Fibroblast of lung (primary cell): Measurements from ENCODE around the gene MLLT10. TPM values are rescaled to one million over a fixed set of nuclear protein-coding genes. Genes with fewer than 3 reads are reported as not detected.

Experiments used
- DNase-seq, 2 donors: peaks; one replicate each; pipeline versions ENCODE4 v3.0.0 to v3.0.0-alpha.2; 2010; ENCODE audit warnings: low read depth in 2 of 2
- H2AFZ ChIP-seq: 2 replicates; pipeline ENCODE4 v1.5.1; 2012; ENCODE audit warnings: low read length, control low read depth, inconsistent platforms
- H3K27ac ChIP-seq: 2 replicates; pipeline ENCODE4 v1.5.1; 2011; ENCODE audit warnings: low read length, control low read depth; ENCODE audit not compliant: insufficient read depth
- H3K27me3 ChIP-seq: 2 replicates; pipeline ENCODE4 v1.5.1; 2011; ENCODE audit warnings: mild to moderate bottlenecking, low read length; ENCODE audit not compliant: control insufficient read depth, insufficient read depth
- H3K36me3 ChIP-seq: 2 replicates; pipeline ENCODE4 v1.5.1; 2011; ENCODE audit warnings: low read length; ENCODE audit not compliant: control insufficient read depth, insufficient read depth
- H3K4me1 ChIP-seq: 2 replicates; pipeline ENCODE4 v1.5.1; 2011; ENCODE audit warnings: low read length; ENCODE audit not compliant: control insufficient read depth, insufficient read depth; ENCODE audit errors: extremely low read depth
- H3K4me2 ChIP-seq: 2 replicates; pipeline ENCODE4 v1.5.1; 2011; ENCODE audit warnings: low read length, control low read depth; ENCODE audit not compliant: insufficient read depth; ENCODE audit errors: extremely low read depth
- H3K4me3 ChIP-seq, 4 experiments: fragments of 200-600 bp in 1 of 4; sonication (generic) in 1 of 4; replicated peaks in 1 of 4; 2 replicates each; pipeline ENCODE4 v1.5.1; 2011 to 2016; ENCODE audit warnings: low read length in 4 of 4, low read depth in 3 of 4, mild to moderate bottlenecking in 3 of 4, control low read depth in 2 of 4, inconsistent platforms in 1 of 4, mixed read lengths in 1 of 4; ENCODE audit not compliant: insufficient read depth in 1 of 4; ENCODE audit errors: control extremely low read depth in 1 of 4
- H3K79me2 ChIP-seq: 2 replicates; pipeline ENCODE4 v1.5.1; 2012; ENCODE audit warnings: mild to moderate bottlenecking, low read length, inconsistent platforms; ENCODE audit not compliant: control insufficient read depth, insufficient read depth
- H3K9ac ChIP-seq: 2 replicates; pipeline ENCODE4 v1.5.1; 2011; ENCODE audit warnings: mild to moderate bottlenecking, low read length, control low read depth; ENCODE audit not compliant: insufficient read depth
- H3K9me3 ChIP-seq: 2 replicates; pipeline ENCODE4 v1.5.1; 2012; ENCODE audit warnings: low read depth, low read length; ENCODE audit not compliant: control insufficient read depth, insufficient read depth
- H4K20me1 ChIP-seq: 2 replicates; pipeline ENCODE4 v1.5.1; 2011; ENCODE audit warnings: low read length; ENCODE audit not compliant: control insufficient read depth, insufficient read depth; ENCODE audit errors: extremely low read depth
- EZH2 ChIP-seq: IDR thresholded peaks from 2 replicates; pipeline ENCODE4 v1.5.1; 2012; ENCODE audit warnings: low read length, control low read depth, mild to moderate bottlenecking; ENCODE audit errors: missing control alignments
- polyA plus RNA-seq, 2 donors: library from polyadenylated mRNA; depleted of rRNA in 1 of 2; stranded (reverse) in 1 of 2; unstranded in 1 of 2; fragments of >200 nt; gene quantifications; 2 replicates each; pipeline ENCODE4 v1.2.1, GENCODE V29; 2011 to 2012; ENCODE audit warnings: missing spikeins in 1 of 2
- total RNA-seq: library from RNA; depleted of rRNA; stranded (reverse); fragments of >200 nt; gene quantifications from 2 replicates; pipeline ENCODE4 v1.2.1, GENCODE V29; 2014
- TF ChIP-seq, protein P1 (sequence below), 2 donors: IDR thresholded peaks in 1 of 2; conservative IDR thresholded peaks in 1 of 2; 1 replicate in 1 of 2; 2 replicates in 1 of 2; pipeline ENCODE4 v1.5.1; 2011 to 2012; ENCODE audit warnings: low read length in 2 of 2, control low read depth in 1 of 2, inconsistent platforms in 1 of 2, low read depth in 1 of 2, mild to moderate bottlenecking in 1 of 2

MLLT10 gene
- total and polyA plus RNA-seq, 2 donors (not counting 1 experiment from before 2014, with no cell fraction given) = 25.6 to 56.3 TPM

- H3K36me3 ChIP-seq = no peaks in the 10 kb centered on the region
- no peak overlapping the region for H3K9ac ChIP-seq
- no peak for DNase-seq
- no peaks in the 10 kb centered on the region for H3K27me3 ChIP-seq
- H3K27ac ChIP-seq = no peak overlapping the region
- H3K4me2 ChIP-seq = no peak overlapping the region
- H2AFZ ChIP-seq = no peak overlapping the region
- H4K20me1 ChIP-seq = no peaks in the 10 kb centered on the region
- TF ChIP-seq, protein P1, sequence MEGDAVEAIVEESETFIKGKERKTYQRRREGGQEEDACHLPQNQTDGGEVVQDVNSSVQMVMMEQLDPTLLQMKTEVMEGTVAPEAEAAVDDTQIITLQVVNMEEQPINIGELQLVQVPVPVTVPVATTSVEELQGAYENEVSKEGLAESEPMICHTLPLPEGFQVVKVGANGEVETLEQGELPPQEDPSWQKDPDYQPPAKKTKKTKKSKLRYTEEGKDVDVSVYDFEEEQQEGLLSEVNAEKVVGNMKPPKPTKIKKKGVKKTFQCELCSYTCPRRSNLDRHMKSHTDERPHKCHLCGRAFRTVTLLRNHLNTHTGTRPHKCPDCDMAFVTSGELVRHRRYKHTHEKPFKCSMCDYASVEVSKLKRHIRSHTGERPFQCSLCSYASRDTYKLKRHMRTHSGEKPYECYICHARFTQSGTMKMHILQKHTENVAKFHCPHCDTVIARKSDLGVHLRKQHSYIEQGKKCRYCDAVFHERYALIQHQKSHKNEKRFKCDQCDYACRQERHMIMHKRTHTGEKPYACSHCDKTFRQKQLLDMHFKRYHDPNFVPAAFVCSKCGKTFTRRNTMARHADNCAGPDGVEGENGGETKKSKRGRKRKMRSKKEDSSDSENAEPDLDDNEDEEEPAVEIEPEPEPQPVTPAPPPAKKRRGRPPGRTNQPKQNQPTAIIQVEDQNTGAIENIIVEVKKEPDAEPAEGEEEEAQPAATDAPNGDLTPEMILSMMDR (conservative IDR thresholded peaks at IDR 0.05 in 1 of 2, IDR thresholded peaks at IDR 0.05 in 1 of 2; ENCODE audit: low read depth in 1 of 2, low read length in 2 of 2) = no peak
- TF ChIP-seq EZH2 = no peak
- H3K9me3 ChIP-seq = no peaks in the 10 kb centered on the region
- no peaks in the 10 kb centered on the region for H3K4me1 ChIP-seq
- H3K79me2 ChIP-seq = no peaks in the 10 kb centered on the region
- no peak overlapping the region for H3K4me3 ChIP-seq
Observed at GRCh38 chr10:21758239-21758638, 224.2 kb downstream of the MLLT10 start.

DNA sequence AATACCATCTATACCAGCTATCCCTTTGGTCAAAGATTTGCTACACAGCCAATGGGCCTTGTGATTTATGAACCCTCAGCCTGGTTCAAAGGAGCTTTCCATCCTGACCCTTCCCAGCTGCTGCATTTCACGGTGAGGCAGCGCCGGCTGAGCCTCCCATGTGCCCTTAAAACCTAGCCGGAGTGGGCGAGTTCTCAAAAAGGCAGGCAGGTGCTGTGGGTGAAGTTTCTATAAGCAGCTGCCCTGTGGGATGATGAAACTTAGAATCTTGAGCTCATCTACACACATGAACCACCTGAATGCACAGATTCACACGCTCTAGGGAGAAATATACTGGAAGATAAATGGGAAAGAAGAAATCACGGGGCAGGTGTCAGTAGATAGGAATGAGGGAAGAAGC lies 224.7 kb downstream of the MLLT10 start:
- Histone ChIP-seq H3K4me2 (no peak overlapping the region), H3K4me1 (no peaks in the 10 kb centered on the region), H3K9ac (no peak overlapping the region), H3K4me3 (no peak overlapping the region), H3K27me3 (no peaks in the 10 kb centered on the region), H3K9me3 (no peaks in the 10 kb centered on the region), H2AFZ (no peak overlapping the region), H4K20me1 (no peaks in the 10 kb centered on the region), H3K36me3 (no peaks in the 10 kb centered on the region), H3K79me2 (no peaks in the 10 kb centered on the region), H3K27ac (no peak overlapping the region)
- no peak for TF ChIP-seq EZH2
- TF ChIP-seq, protein P1 (conservative IDR thresholded peaks at IDR 0.05 in 1 of 2, IDR thresholded peaks at IDR 0.05 in 1 of 2; ENCODE audit: low read depth in 1 of 2, low read length in 2 of 2) = no peak
- DNase-seq = no peak

- Histone ChIP-seq H4K20me1 (no peaks in the 10 kb centered on the region), H3K4me1 (no peaks in the 10 kb centered on the region), H3K9me3 (no peaks in the 10 kb centered on the region), H3K36me3 (no peaks in the 10 kb centered on the region), H3K4me2 (no peak overlapping the region), H3K27me3 (no peaks in the 10 kb centered on the region), H3K9ac (no peak overlapping the region), H3K4me3 (no peak overlapping the region), H3K27ac (no peak overlapping the region), H2AFZ (no peak overlapping the region), H3K79me2 (no peaks in the 10 kb centered on the region)
- DNase-seq = no peak
- TF ChIP-seq EZH2 = no peak
- TF ChIP-seq, protein P1 (conservative IDR thresholded peaks at IDR 0.05 in 1 of 2, IDR thresholded peaks at IDR 0.05 in 1 of 2; ENCODE audit: low read depth in 1 of 2, low read length in 2 of 2) = no peak
Observed at GRCh38 chr10:21759232-21759631, 225.2 kb downstream of the MLLT10 start.
